GDM1 (cell line): ENCODE results near the gene MRS2.
"Not testable (repeated sequence)": the region's sequence is repeated elsewhere in the genome, so short reads cannot be mapped to it uniquely, and the experiment has no call there.

Source experiments
- DNase-seq: peaks from one replicate; lab custom pipeline; 2025; lab: John Stamatoyannopoulos, UW

The MRS2 gene

GRCh38 chr6:24402697-24403500, at the start of gene MRS2:
MRS2 (plus strand) TSS chr6:24402936; CDS start chr6:24403047, 111 bp downstream.
- DNase-seq: peak; percentile 78

DNA sequence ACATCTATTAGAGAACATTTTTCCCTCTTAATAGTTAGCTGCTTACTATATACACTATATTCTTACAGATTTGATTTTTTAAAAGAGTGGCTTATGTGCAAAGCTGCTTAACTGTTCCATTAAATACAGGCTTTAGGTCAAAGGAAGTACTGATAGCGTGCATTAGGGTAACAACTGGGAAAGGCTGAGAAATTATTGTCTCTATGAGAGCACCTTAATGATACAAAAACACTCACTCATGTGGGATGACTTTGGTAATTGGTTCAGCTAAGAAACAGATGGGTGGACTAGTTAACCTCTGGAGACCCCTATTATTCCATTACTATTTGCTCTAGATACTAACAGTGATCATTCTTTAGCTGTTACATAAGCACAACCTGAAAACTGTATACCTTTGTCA, 48.9 kb upstream of the MRS2 start:
- no peak for DNase-seq

DNA sequence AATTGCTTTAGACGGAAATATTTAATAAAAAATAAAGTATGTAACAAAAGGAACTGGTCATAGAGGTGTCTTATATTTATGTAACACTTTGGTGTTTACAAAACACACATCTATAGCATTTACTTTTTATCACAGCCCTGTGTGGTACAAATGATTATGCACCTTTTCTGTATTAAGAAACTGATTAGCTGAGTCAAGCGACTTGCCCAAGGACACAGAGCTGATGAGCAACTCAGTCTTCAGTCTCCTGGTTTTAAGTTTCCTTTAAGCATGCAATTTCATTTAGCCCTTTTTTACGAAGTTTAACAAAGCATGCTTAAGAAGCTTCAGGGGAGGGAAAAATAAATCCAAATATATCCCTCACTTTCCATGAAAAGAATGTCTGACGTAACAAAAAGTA, 47.3 kb upstream of the MRS2 start:
- no peak for DNase-seq

- DNase-seq: no peak
Observed at GRCh38 chr6:24356310-24356973, 46.3 kb upstream of the MRS2 start.

DNA sequence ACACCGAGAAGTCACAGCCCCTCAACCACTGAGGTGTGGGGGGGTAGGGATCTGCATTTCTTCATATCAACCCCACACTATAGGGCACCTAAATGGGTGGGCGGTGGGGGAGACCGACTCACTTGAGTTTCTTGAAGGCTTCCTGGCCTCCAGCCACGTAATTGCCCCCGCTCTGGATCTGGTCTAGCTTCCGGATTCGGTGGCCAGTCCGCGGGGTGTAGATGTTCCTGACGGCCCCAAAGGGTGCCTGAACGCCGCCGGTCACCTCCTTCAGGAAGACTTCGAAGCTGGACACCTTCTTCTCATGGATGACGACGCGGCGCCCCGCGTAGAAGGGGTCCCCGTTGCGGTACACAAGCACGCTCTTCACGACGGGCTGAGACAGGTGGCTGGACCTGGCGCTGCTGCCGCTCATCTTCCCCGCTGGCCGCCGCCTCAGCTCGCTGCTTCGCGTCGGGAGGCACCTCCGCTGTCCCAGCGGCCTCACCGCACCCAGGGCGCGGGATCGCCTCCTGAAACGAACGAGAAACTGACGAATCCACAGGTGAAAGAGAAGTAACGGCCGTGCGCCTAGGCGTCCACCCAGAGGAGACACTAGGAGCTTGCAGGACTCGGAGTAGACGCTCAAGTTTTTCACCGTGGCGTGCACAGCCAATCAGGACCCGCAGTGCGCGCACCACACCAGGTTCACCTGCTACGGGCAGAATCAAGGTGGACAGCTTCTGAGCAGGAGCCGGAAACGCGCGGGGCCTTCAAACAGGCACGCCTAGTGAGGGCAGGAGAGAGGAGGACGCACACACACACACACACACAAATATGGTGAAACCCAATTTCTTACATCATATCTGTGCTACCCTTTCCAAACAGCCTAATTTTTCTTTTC, 45.2 kb upstream of the MRS2 start, which contains the start of gene DCDC2:
Gene DCDC2 (minus strand): TSS at position 724 of the 883 bp plus-strand sequence. CDS start 309 bp downstream, at position 415.
- DNase-seq: no peak

- no peak for DNase-seq
Observed at GRCh38 chr6:24358219-24358821, 44.4 kb upstream of the MRS2 start.

- DNase-seq: peak; percentile 32
Observed at GRCh38 chr6:24359640-24360454, 42.9 kb upstream of the MRS2 start.

DNA sequence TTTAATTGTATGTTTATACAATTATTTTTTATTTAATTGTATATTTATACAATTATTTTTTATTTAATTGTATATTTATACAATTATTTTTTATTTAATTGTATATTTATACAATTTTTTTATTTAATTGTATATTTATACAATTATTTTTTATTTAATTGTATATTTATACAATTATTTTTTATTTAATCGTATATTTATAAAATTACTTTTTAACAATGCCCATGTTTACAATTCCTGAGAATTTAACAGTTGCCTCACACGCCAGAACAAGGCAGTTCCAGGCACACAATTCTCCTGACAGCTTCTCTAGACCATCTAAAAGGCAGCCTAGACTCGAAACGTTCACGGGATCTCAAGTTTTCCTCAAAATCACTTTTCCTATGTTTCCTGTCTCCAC, 40.4 kb upstream of the MRS2 start:
- not testable (repeated sequence) for DNase-seq

- DNase-seq: not testable (repeated sequence)
Observed at GRCh38 chr6:24365103-24365633, 37.6 kb upstream of the MRS2 start.

- DNase-seq: no peak
Observed at GRCh38 chr6:24374612-24375011, 28.1 kb upstream of the MRS2 start.

GRCh38 chr6:24376871-24377270, 25.9 kb upstream of the MRS2 start:
- DNase-seq: no peak

DNA sequence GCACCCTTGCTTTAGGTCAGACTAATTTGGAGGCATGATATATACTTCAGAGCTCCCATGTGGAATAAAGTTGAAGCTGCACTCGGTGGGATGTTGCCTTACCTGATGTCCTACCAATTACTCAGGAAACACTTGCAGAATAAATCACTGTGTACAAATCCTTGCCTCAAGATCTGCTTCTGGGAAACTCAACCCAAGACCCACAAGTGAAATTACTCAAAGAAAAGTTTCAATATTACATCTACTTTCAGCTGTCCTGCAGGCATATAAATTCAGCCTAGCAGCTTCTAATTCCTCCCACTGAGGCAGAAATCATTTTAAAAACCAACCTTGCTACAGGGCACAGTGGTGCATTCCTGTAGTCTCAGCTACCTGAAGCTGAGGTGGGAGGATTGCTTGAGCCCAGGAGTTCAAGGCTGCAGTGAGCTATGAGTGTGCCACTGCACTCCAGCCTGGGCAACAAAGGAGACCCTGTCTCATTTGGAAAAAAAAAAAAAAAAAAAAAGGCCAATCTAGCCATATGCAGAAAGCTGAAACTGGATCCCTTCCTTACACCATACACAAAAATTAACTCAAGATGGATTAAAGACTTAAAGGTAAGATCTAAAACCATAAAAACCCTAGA, 24.2 kb upstream of the MRS2 start:
- no peak for DNase-seq

- no peak for DNase-seq
Observed at GRCh38 chr6:24381476-24382219, 21.1 kb upstream of the MRS2 start.

- no peak for DNase-seq
Observed at GRCh38 chr6:24382220-24382540, 20.6 kb upstream of the MRS2 start.

GRCh38 chr6:24382891-24383494, 19.7 kb upstream of the MRS2 start:
- not testable (repeated sequence) for DNase-seq

DNA sequence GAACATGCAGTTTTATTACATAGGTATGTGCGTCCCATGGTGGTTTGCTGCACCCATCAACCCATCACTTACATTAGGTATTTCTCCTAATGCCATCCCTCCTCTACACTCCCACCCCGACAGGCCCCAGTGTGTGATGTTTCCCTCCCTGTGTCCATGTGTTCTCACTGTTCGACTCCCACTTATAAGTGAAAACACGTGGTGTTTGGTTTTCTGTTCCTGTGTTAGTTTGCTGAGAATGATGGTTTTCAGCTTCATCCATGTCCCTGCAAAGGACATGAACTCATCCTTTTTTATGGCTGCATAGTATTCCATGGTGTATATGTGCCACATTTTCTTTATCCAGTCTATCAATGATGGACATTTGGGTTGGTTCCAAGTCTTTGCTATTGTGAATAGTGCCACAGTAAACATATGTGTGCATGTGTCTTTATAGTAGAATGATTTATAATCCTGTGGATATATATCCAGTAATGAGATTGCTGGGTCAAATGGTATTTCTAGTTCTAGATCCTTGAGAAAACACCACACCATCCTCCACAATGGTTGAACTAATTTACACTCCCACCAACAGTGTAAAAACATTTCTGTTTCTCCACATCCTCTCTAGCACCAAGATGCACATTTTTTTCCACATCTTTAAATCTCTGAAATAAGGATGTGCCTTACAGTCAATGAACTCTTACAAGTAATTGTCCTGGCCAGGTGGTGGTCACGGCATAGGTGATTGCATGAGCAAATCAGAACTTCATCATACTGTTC, 18.2 kb upstream of the MRS2 start:
- DNase-seq: not testable (repeated sequence)

DNA sequence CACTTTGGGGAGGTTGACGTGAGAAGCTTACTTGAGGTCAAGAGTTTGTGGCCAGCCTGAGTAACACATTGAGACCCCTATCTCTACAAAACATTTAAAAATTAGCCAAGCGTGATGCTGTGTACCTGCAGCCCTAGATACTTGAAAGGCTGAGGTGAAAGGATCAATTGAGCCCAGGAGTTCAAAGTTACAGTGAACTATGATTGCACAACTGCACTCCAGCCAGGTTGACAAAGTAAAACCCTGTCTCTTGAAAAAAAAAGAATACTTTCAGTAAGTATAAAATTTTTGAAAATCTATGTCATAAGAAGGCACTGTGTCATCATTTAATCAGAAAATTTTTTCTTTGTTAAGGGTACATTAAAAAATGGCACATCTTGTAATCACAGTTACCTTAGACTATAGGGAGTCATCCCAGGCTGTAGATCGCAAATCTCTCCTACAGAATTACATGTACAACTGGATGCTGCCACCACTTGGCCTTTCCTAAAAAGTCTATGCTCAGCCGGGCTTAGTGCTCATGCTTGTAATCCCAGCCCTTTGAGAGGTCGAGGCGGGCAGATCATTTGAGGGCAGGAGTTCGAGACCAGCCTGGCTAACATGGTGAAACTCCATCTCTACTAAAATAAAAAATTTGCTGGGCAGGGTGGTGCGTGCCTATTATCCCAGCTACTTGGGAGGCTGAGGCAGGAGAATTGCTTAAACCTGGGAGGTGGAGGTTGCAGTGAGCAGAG, 17.0 kb upstream of the MRS2 start:
- DNase-seq: no peak

GRCh38 chr6:24387818-24388217, 14.9 kb upstream of the MRS2 start:
- no peak for DNase-seq
